Activated CD4-positive, alpha-beta T cell treated with anti-CD3 and anti-CD28 coated beads, Interleukin-2, Interleukin-4, amounts not matched to agents 100 ng/mL and 50 ng/mL, durations not matched to agents 16 hours and 8 hours (primary cell): ENCODE results near the gene BNC1.

Experiments
- DNase-seq: peaks from one replicate; pipeline ENCODE4 v3.0.0-alpha.2; 2020; ENCODE audit warnings: low spot score

Gene BNC1

GRCh38 chr15:83284559-83285283 lies at the start of gene BNC1:
TSS of gene BNC1 (minus strand) at chr15:83284664. CDS start at chr15:83284628, 36 bp downstream.
- no peak for DNase-seq

- no peak for DNase-seq
These were observed 42.6 kb upstream of the BNC1 start for GRCh38 chr15:83327041-83327440.

- DNase-seq, result no peak
These were observed 40.3 kb upstream of the BNC1 start for GRCh38 chr15:83324799-83325198.

- DNase-seq, result no peak
These were observed 38.8 kb upstream of the BNC1 start for GRCh38 chr15:83323296-83323711.

GRCh38 chr15:83322691-83323090 lies 38.2 kb upstream of the BNC1 start:
- no peak for DNase-seq

- DNase-seq, result no peak
These were observed 37.6 kb upstream of the BNC1 start for GRCh38 chr15:83322061-83322460.

GRCh38 chr15:83320844-83321243 lies 36.4 kb upstream of the BNC1 start:
- no peak for DNase-seq

GRCh38 chr15:83320404-83320803 lies 35.9 kb upstream of the BNC1 start:
- DNase-seq, result no peak

GRCh38 chr15:83319771-83320170 lies 35.3 kb upstream of the BNC1 start:
- DNase-seq, result no peak

- DNase-seq, result no peak
These were observed 34.5 kb upstream of the BNC1 start for GRCh38 chr15:83318861-83319415.

- no peak for DNase-seq
These were observed 33.6 kb upstream of the BNC1 start for GRCh38 chr15:83318036-83318435.

GRCh38 chr15:83312071-83312470 lies 27.6 kb upstream of the BNC1 start:
- DNase-seq, result no peak

GRCh38 chr15:83310521-83311456 lies 26.3 kb upstream of the BNC1 start:
- no peak for DNase-seq

GRCh38 chr15:83308671-83309070 lies 24.2 kb upstream of the BNC1 start:
- no peak for DNase-seq

- DNase-seq, result no peak
These were observed 22.1 kb upstream of the BNC1 start for GRCh38 chr15:83306561-83306960.

GRCh38 chr15:83305704-83306291 lies 21.3 kb upstream of the BNC1 start:
- DNase-seq, result no peak

GRCh38 chr15:83304861-83305703 lies 20.6 kb upstream of the BNC1 start:
- DNase-seq, result no peak

GRCh38 chr15:83303535-83303934 lies 19.1 kb upstream of the BNC1 start:
- no peak for DNase-seq

- no peak for DNase-seq
These were observed 16.4 kb upstream of the BNC1 start for GRCh38 chr15:83300826-83301225.

GRCh38 chr15:83299462-83299861 lies 15.0 kb upstream of the BNC1 start:
- DNase-seq, result no peak

GRCh38 chr15:83295417-83295816 lies 11.0 kb upstream of the BNC1 start:
- DNase-seq, result no peak

- DNase-seq, result no peak
These were observed 8.7 kb upstream of the BNC1 start for GRCh38 chr15:83293201-83293600.
